OCI-LY7 (cell line): ENCODE measurements around the gene ST6GAL1. TPM values are rescaled to one million over a fixed set of nuclear protein-coding genes. Genes with fewer than 3 reads are reported as not detected.
"Not testable (repeated sequence)": the region's sequence is repeated elsewhere in the genome, so short reads cannot be mapped to it uniquely, and the experiment has no call there.

ENCODE experiments used
- BruUV-seq: library from RNA; stranded (reverse); fragments of 400-500 nt; replicated peaks from 2 replicates; lab custom pipeline; 2021; lab: Mats Ljungman, UMichigan
- CTCF ChIA-PET: fragments of 300-600 bp; sonication (Branson Sonifier 250); formaldehyde crosslinking; loops from one replicate; lab custom pipeline; 2022; ENCODE audit warnings: antibody characterized with exemption; ENCODE audit not compliant: unreplicated experiment; lab: Charles Lee
- POLR2A ChIA-PET: fragments of 300-600 bp; sonication (Branson Sonifier 250); formaldehyde crosslinking; loops from one replicate; lab custom pipeline; 2022; ENCODE audit warnings: antibody characterized with exemption; lab: Charles Lee
- DNase-seq: peaks from one replicate; pipeline ENCODE4 v3.0.0-alpha.2; 2015; ENCODE audit warnings: low spot score
- H2AFZ ChIP-seq: fragments of 200-600 bp; sonication (generic), shearing (Covaris generic); 2 replicates; pipeline ENCODE4 v1.6.1; 2014; ENCODE audit warnings: mild to moderate bottlenecking, antibody characterized with exemption, low read length, moderate library complexity
- H3K27ac ChIP-seq: fragments of 200-600 bp; sonication (generic); 2 replicates; pipeline ENCODE4 v1.5.1; 2014; ENCODE audit warnings: mixed run types, low read depth, mild to moderate bottlenecking, moderate library complexity, low read length, inconsistent platforms; ENCODE audit not compliant: poor library complexity, severe bottlenecking
- H3K36me3 ChIP-seq: fragments of 200-600 bp; sonication (generic); 2 replicates; pipeline ENCODE4 v1.6.1; 2014; ENCODE audit warnings: mild to moderate bottlenecking, antibody characterized with exemption, low read length, moderate library complexity, mixed read lengths; ENCODE audit not compliant: insufficient read depth
- H3K4me1 ChIP-seq: fragments of 200-600 bp; sonication (generic); 2 replicates; pipeline ENCODE4 v1.5.1; 2014; ENCODE audit warnings: mild to moderate bottlenecking, low read length; ENCODE audit not compliant: insufficient read depth, poor library complexity, severe bottlenecking
- H3K4me2 ChIP-seq: fragments of 200-600 bp; sonication (generic); 2 replicates; pipeline ENCODE4 v1.6.1; 2014; ENCODE audit warnings: mild to moderate bottlenecking, low read length
- H3K4me3 ChIP-seq: fragments of 200-600 bp; sonication (generic); 2 replicates; pipeline ENCODE4 v1.5.1; 2014; ENCODE audit warnings: mild to moderate bottlenecking, low read depth, low read length; ENCODE audit not compliant: poor library complexity, severe bottlenecking
- H3K79me2 ChIP-seq: fragments of 200-600 bp; sonication (generic); 2 replicates; pipeline ENCODE4 v1.6.1; 2016; ENCODE audit warnings: low read depth, mild to moderate bottlenecking, low read length, moderate library complexity, mixed read lengths; ENCODE audit not compliant: insufficient read depth
- H3K9me2 ChIP-seq: fragments of 200-600 bp; sonication (generic); 2 replicates; pipeline ENCODE4 v1.6.1; 2016; ENCODE audit warnings: mild to moderate bottlenecking, low read length, mixed read lengths; ENCODE audit not compliant: insufficient read depth
- H3K9me3 ChIP-seq: fragments of 200-600 bp; sonication (generic); 2 replicates; pipeline ENCODE4 v1.6.1; 2014; ENCODE audit warnings: mild to moderate bottlenecking, mixed run types, low read length, mixed read lengths
- H4K20me1 ChIP-seq: fragments of 200-600 bp; sonication (generic); 2 replicates; pipeline ENCODE4 v1.6.1; 2014; ENCODE audit warnings: mild to moderate bottlenecking, antibody characterized with exemption, low read length, moderate library complexity, mixed read lengths; ENCODE audit not compliant: insufficient read depth
- CTCF ChIP-seq: fragments of 200-600 bp; sonication (generic); conservative IDR thresholded peaks from 2 replicates; pipeline ENCODE4 v1.5.1; 2014; ENCODE audit warnings: mild to moderate bottlenecking, antibody characterized with exemption, low read length, moderate library complexity, mixed read lengths
- EZH2phosphoT487 ChIP-seq: fragments of 200-600 bp; sonication (generic); IDR thresholded peaks from 2 replicates; pipeline ENCODE4 v1.6.1; 2018; ENCODE audit warnings: low read depth, borderline replicate concordance, mild to moderate bottlenecking, mixed run types, antibody characterized with exemption, low read length, moderate library complexity, mixed read lengths
- intact Hi-C: fragments of 100-400 bp; cut with micrococcal nuclease; formaldehyde crosslinking; loops from one replicate; pipeline ENCODE4 v1.10.0; 2022; ENCODE audit not compliant: unreplicated experiment
- total RNA-seq, 2 experiments: library from RNA; depleted of rRNA in 1 of 2; stranded (reverse); fragments of >200 nt in 1 of 2; shearing (Covaris generic) in 1 of 2; gene quantifications; 2 replicates each; pipeline ENCODE4 v1.2.3, GENCODE V29; 2014 to 2022

The ST6GAL1 gene
- total RNA-seq, 2 experiments from 2014 or later = 192 to 375 TPM

DNA sequence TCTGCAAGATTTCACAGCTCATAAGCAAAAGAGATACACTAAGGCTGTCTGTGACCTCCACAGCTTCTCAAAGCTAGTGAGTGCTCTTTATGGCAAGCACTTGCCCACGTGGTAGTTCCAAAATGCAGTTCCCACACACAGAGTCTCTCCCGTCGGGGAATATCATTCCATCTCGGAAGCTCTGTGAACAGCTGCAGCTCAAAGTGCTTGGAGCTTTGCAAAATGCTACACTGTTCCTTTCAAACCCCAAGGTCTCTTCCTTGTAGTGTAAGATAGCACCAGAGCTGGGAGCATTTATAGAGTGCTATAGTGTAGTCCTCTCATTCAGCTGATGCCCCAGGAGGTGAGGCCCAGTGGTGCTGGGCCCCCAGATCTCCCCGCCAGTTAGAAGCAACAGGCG is 36.1 kb downstream of the ST6GAL1 start:
- TF ChIP-seq CTCF (no peak), EZH2phosphoT487 (no peak)
- ChIA-PET CTCF (no interaction called here), POLR2A (interaction anchor here (0.5 to 1.8 kb wide), 5 partner anchors 8 to 128 kb away, joined by 3 to 5 read pairs (median 4); no protein-coding TSS in a partner anchor)
- Histone ChIP-seq H3K36me3 (peaks cover 83% of the 10 kb centered on the region), H3K9me2 (no peaks in the 10 kb centered on the region), H3K4me2 (no peak overlapping the region), H3K9me3 (no peaks in the 10 kb centered on the region), H3K4me1 (peaks cover 4% of the 10 kb centered on the region), H3K79me2 (peaks cover 8% of the 10 kb centered on the region; the same call in 1 of the 2 replicates), H3K4me3 (no peak overlapping the region), H4K20me1 (no peaks in the 10 kb centered on the region; the same call in 1 of the 2 replicates), H2AFZ (no peak overlapping the region), H3K27ac (no peak overlapping the region)
- intact Hi-C loops = no loop called here
- no TSS peak for BruUV-seq
- DNase-seq = no peak

- H3K27ac ChIP-seq, H3K4me3 ChIP-seq, CTCF ChIA-PET, DNase-seq, H3K79me2 ChIP-seq, H2AFZ ChIP-seq, intact Hi-C loops, H3K4me1 ChIP-seq, H3K9me3 ChIP-seq, H3K4me2 ChIP-seq, H4K20me1 ChIP-seq, H3K9me2 ChIP-seq, BruUV-seq: not testable (repeated sequence)
- H3K36me3 ChIP-seq = peaks cover 87% of the 10 kb centered on the region
- POLR2A ChIA-PET = interaction anchor here (1.0 kb wide), 1 partner anchor 101 kb away, joined by 3 read pairs; no protein-coding TSS in a partner anchor
Measured at GRCh38 chr3:186967236-186967635, 36.9 kb downstream of the ST6GAL1 start.

- POLR2A ChIA-PET = interaction anchor here (1.0 to 2.2 kb wide), 3 partner anchors 11 to 101 kb away, joined by 3 to 13 read pairs (median 3); no protein-coding TSS in a partner anchor
- no peak for DNase-seq
- Histone ChIP-seq H3K4me1 (peaks cover 4% of the 10 kb centered on the region), H3K9me3 (no peaks in the 10 kb centered on the region), H3K9me2 (no peaks in the 10 kb centered on the region), H4K20me1 (no peaks in the 10 kb centered on the region), H3K27ac (no peak overlapping the region), H2AFZ (no peak overlapping the region), H3K4me3 (no peak overlapping the region), H3K4me2 (no peak overlapping the region), H3K79me2 (no peaks in the 10 kb centered on the region; the same call in 1 of the 2 replicates), H3K36me3 (peaks cover 91% of the 10 kb centered on the region)
- intact Hi-C loops = no loop called here
- no peak for TF ChIP-seq EZH2phosphoT487
- no peak for TF ChIP-seq CTCF
- CTCF ChIA-PET = no interaction called here
- BruUV-seq = no TSS peak
Measured at GRCh38 chr3:186967686-186968085, 37.4 kb downstream of the ST6GAL1 start.
